GM19467 (cell line): ENCODE results near the gene CCDC150.
"Not testable (repeated sequence)": the region's sequence is repeated elsewhere in the genome, so short reads cannot be mapped to it uniquely, and the experiment has no call there.

Experiments
- ATAC-seq: cut with Tn5 transposase; IDR thresholded peaks from one replicate; pipeline ENCODE4 v1.9.1; 2021; ENCODE audit warnings: mild to moderate bottlenecking, moderate library complexity; ENCODE audit not compliant: unreplicated experiment

Gene CCDC150

GRCh38 chr2:196710056-196710455 lies 70.5 kb downstream of the CCDC150 start:
- ATAC-seq, result not testable (repeated sequence)

- ATAC-seq, result no peak
Observed at GRCh38 chr2:196711625-196712024, 72.1 kb downstream of the CCDC150 start.

- ATAC-seq, result no peak
Observed at GRCh38 chr2:196712867-196713266, 73.4 kb downstream of the CCDC150 start.

GRCh38 chr2:196718419-196719109 lies 79.0 kb downstream of the CCDC150 start:
- no peak for ATAC-seq

GRCh38 chr2:196719110-196719872 lies 79.8 kb downstream of the CCDC150 start:
- ATAC-seq, result peak; percentile 76

GRCh38 chr2:196723571-196723970 lies 84.1 kb downstream of the CCDC150 start:
- ATAC-seq, result no peak

GRCh38 chr2:196725218-196725617 lies 85.7 kb downstream of the CCDC150 start:
- ATAC-seq, result no peak

- no peak for ATAC-seq
Observed at GRCh38 chr2:196725882-196726281, 86.4 kb downstream of the CCDC150 start.

- no peak for ATAC-seq
Observed at GRCh38 chr2:196729418-196729817, 89.9 kb downstream of the CCDC150 start.

GRCh38 chr2:196736646-196737045 lies 97.1 kb downstream of the CCDC150 start:
- not testable (repeated sequence) for ATAC-seq

- no peak for ATAC-seq
Observed at GRCh38 chr2:196737046-196737445, 97.5 kb downstream of the CCDC150 start.

- ATAC-seq, result no peak
Observed at GRCh38 chr2:196739031-196739430, 99.5 kb downstream of the CCDC150 start.

- no peak for ATAC-seq
Observed at GRCh38 chr2:196742216-196742615, 102.7 kb downstream of the CCDC150 start.

- no peak for ATAC-seq
Observed at GRCh38 chr2:196742685-196743084, 103.2 kb downstream of the CCDC150 start.

- ATAC-seq, result no peak
Observed at GRCh38 chr2:196743165-196743564, 103.7 kb downstream of the CCDC150 start.

GRCh38 chr2:196745711-196746110 lies 106.2 kb downstream of the CCDC150 start:
- no peak for ATAC-seq

- ATAC-seq, result no peak
Observed at GRCh38 chr2:196747400-196747799, 107.9 kb downstream of the CCDC150 start.

- ATAC-seq, result no peak
Observed at GRCh38 chr2:196748123-196748522, 108.6 kb downstream of the CCDC150 start.

GRCh38 chr2:196750291-196750923 lies 110.9 kb downstream of the CCDC150 start:
- ATAC-seq, result peak; percentile 26

GRCh38 chr2:196750977-196751631 lies 111.6 kb downstream of the CCDC150 start:
- ATAC-seq, result peak; percentile 87
